HCT116 (cell line): Measurements from ENCODE around the gene KCND3. TPM values are rescaled to one million over a fixed set of nuclear protein-coding genes. Genes with fewer than 3 reads are reported as not detected.

ENCODE experiments used
- ATAC-seq: fragments of 200-7000 bp; cut with Tn5 transposase; 2 replicates; pipeline ENCODE4 v1.9.1; 2020; ENCODE audit warnings: mild to moderate bottlenecking, moderate library complexity
- BruUV-seq: library from RNA; stranded (reverse); fragments of 400-500 nt; replicated peaks from 2 replicates; lab custom pipeline; 2021; lab: Mats Ljungman, UMichigan
- CTCF ChIA-PET: fragments of 300-600 bp; sonication (Branson Sonifier 250); formaldehyde crosslinking; loops from one replicate; lab custom pipeline; 2021; ENCODE audit warnings: antibody characterized with exemption; lab: Charles Lee
- POLR2A ChIA-PET: fragments of 300-600, 350-600 bp; sonication (Branson Sonifier 250); formaldehyde crosslinking; loops from one replicate; lab custom pipeline; 2021; ENCODE audit warnings: antibody characterized with exemption; lab: Charles Lee
- RAD21 ChIA-PET, 2 experiments: fragments of 300-600 bp; sonication (Branson Sonifier 250); formaldehyde crosslinking; loops; one replicate each; lab custom pipeline; 2023; ENCODE audit warnings: low total read pairs in 2 of 2; ENCODE audit not compliant: uncharacterized antibody in 2 of 2, unreplicated experiment in 2 of 2, low non-redundant PET in 1 of 2; lab: Charles Lee
- DNase-seq: peaks from one replicate; pipeline ENCODE4 v3.0.0-alpha.2; 2010; ENCODE audit warnings: low read depth, low spot score
- H2AFZ ChIP-seq: fragments of 200-600 bp; shearing (Covaris generic), sonication (generic); 2 replicates; pipeline ENCODE4 v1.6.1; 2017; ENCODE audit warnings: low read depth, mixed run types, mixed read lengths, antibody characterized with exemption, low read length; ENCODE audit not compliant: poor library complexity, severe bottlenecking
- H3K27ac ChIP-seq: 2 replicates; pipeline ENCODE4 v1.5.1; 2012; ENCODE audit warnings: low read depth, low read length
- H3K27me3 ChIP-seq: fragments of 200-600 bp; sonication (generic); 2 replicates; pipeline ENCODE4 v1.6.1; 2016; ENCODE audit warnings: mixed run types, low read length, mixed read lengths; ENCODE audit not compliant: insufficient read depth
- H3K36me3 ChIP-seq, 2 experiments: fragments of 200-500 bp in 1 of 2; fragments of 200-600 bp in 1 of 2; sonication (Bioruptor generic) in 1 of 2; sonication (generic) in 1 of 2; 2 replicates each; pipeline versions ENCODE4 v1.5.1 to v1.6.1; 2014 to 2016; ENCODE audit warnings: low read length in 2 of 2, inconsistent platforms in 1 of 2, mixed read lengths in 1 of 2, mixed run types in 1 of 2; ENCODE audit not compliant: insufficient read depth in 2 of 2, control insufficient read depth in 1 of 2
- H3K4me1 ChIP-seq, 2 experiments: fragments of 200-600 bp in 1 of 2; sonication (generic) in 1 of 2; 2 replicates each; pipeline versions ENCODE4 v1.5.1 to v1.6.1; 2012 to 2017; ENCODE audit warnings: low read length in 2 of 2, inconsistent platforms in 1 of 2, mild to moderate bottlenecking in 1 of 2, mixed read lengths in 1 of 2, mixed run types in 1 of 2, moderate library complexity in 1 of 2; ENCODE audit not compliant: insufficient read depth in 2 of 2, control insufficient read depth in 1 of 2
- H3K4me2 ChIP-seq: fragments of 200-600 bp; sonication (generic); 2 replicates; pipeline ENCODE4 v1.6.1; 2017; ENCODE audit warnings: mixed run types, low read length, mixed read lengths
- H3K4me3 ChIP-seq, 2 experiments: fragments of 200-600 bp in 1 of 2; sonication (generic) in 1 of 2; replicated peaks in 1 of 2; 2 replicates each; pipeline ENCODE4 v1.5.1; 2011 to 2016; ENCODE audit warnings: low read length in 2 of 2, control low read depth in 1 of 2, low read depth in 1 of 2, mild to moderate bottlenecking in 1 of 2, mixed read lengths in 1 of 2, mixed run types in 1 of 2
- H3K79me2 ChIP-seq: fragments of 200-600 bp; sonication (generic); 2 replicates; pipeline ENCODE4 v1.6.1; 2017; ENCODE audit warnings: mild to moderate bottlenecking, mixed run types, low read length, moderate library complexity, mixed read lengths; ENCODE audit not compliant: insufficient read depth
- H3K9ac ChIP-seq: fragments of 200-600 bp; sonication (generic); 2 replicates; pipeline ENCODE4 v1.6.1; 2016; ENCODE audit warnings: low read length, mixed read lengths
- H3K9me2 ChIP-seq: fragments of 200-600 bp; sonication (generic), shearing (Covaris generic); 2 replicates; pipeline ENCODE4 v1.6.1; 2017; ENCODE audit warnings: mixed run types, mild to moderate bottlenecking, moderate library complexity; ENCODE audit not compliant: insufficient read depth
- H3K9me3 ChIP-seq, 2 experiments: fragments of 200-500 bp in 1 of 2; fragments of 200-600 bp in 1 of 2; sonication (Bioruptor generic) in 1 of 2; sonication (generic) in 1 of 2; 2 replicates each; pipeline ENCODE4 v1.6.1; 2014 to 2017; ENCODE audit warnings: low read length in 2 of 2, mixed read lengths in 2 of 2, inconsistent platforms in 1 of 2, low read depth in 1 of 2, mild to moderate bottlenecking in 1 of 2, mixed run types in 1 of 2, moderate library complexity in 1 of 2; ENCODE audit not compliant: control insufficient read depth in 1 of 2, insufficient read depth in 1 of 2
- H4K20me1 ChIP-seq: fragments of 200-600 bp; sonication (generic), shearing (Covaris generic); 2 replicates; pipeline ENCODE4 v1.6.1; 2017; ENCODE audit warnings: mixed run types, mild to moderate bottlenecking, moderate library complexity; ENCODE audit not compliant: insufficient read depth
- CEBPB ChIP-seq: IDR thresholded peaks from 2 replicates; pipeline ENCODE4 v1.6.1; 2012; ENCODE audit warnings: low read depth
- CTCF ChIP-seq, 3 experiments: fragments of 200-600 bp in 1 of 3; sonication (generic) in 1 of 3; IDR thresholded peaks in 2 of 3; conservative IDR thresholded peaks in 1 of 3; 2 replicates each; pipeline ENCODE4 v1.5.1; 2012 to 2017; ENCODE audit warnings: low read depth in 2 of 3, low read length in 2 of 3, antibody characterized with exemption in 1 of 3, borderline replicate concordance in 1 of 3, control low read depth in 1 of 3, mild to moderate bottlenecking in 1 of 3, mixed read lengths in 1 of 3, mixed run types in 1 of 3, moderate library complexity in 1 of 3; ENCODE audit not compliant: insufficient read depth in 1 of 3
- FOSL1 ChIP-seq: IDR thresholded peaks from 2 replicates; pipeline ENCODE4 v1.6.1; 2012; ENCODE audit warnings: low read depth
- JUND ChIP-seq: IDR thresholded peaks from 2 replicates; pipeline ENCODE4 v1.6.1; 2012
- RAD21 ChIP-seq: IDR thresholded peaks from 2 replicates; pipeline ENCODE4 v1.6.1; 2012; ENCODE audit warnings: low read depth, mild to moderate bottlenecking
- YY1 ChIP-seq: IDR thresholded peaks from 2 replicates; pipeline ENCODE4 v1.6.1; 2011; ENCODE audit warnings: low read length, low read depth, moderate library complexity, mild to moderate bottlenecking; ENCODE audit not compliant: insufficient replicate concordance; ENCODE audit errors: extremely low read depth
- intact Hi-C: fragments of 100-400 bp; cut with micrococcal nuclease; formaldehyde crosslinking; loops from 2 replicates; pipeline ENCODE4 v1.10.0; 2022
- total RNA-seq: library from RNA; stranded (reverse); gene quantifications from one replicate; pipeline ENCODE4 v1.2.1, GENCODE V29; 2021; ENCODE audit not compliant: unreplicated experiment

KCND3 gene
- total RNA-seq, 1 experiment from 2014 or later: 0.44 TPM

DNA sequence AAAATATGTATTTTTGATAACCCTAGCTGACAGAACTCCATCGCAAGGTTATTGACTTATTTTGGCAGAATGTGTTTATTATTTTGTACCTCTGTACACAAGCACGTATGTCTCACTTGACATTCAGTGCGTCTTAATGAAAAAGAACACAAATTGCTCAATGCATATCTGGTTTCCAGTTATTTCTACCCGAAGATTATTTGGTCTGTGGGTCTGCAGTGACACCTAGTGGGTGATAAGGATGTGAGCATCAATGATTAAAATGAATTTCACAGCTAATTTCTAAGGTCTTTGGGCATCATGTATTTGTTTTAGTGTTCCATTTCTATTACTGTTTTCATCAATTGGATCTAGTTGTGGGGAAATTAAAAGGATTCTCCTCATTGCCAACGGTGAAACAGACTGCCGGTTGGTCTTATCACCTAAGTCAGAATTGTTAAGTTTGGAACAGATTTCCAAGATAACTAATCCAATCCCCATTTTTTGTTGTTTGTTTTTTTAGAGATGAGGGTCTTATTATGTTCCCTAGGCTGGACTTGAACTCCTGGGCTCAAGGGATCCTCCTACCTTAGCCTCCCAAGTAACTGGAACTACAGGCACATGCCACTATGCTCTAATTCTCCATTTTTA is 219.8 kb downstream of the KCND3 start:
- Histone ChIP-seq H3K4me2 (no peak overlapping the region), H3K4me3 (no peak overlapping the region), H3K9me2 (no peaks in the 10 kb centered on the region), H3K36me3 (peaks cover 6 to 19% of the 10 kb centered on the region in 2 experiments; a peak in 3 of 4 replicates), H3K9ac (no peak overlapping the region), H3K4me1 (no peaks in the 10 kb centered on the region), H3K27ac (no peak overlapping the region), H4K20me1 (no peaks in the 10 kb centered on the region)
- ATAC-seq (peak; percentile 64), DNase-seq (peak; percentile 48)
- ChIA-PET RAD21 (interaction anchor here (0.7 to 1.5 kb wide), 3 partner anchors 10 to 261 kb away, joined by 3 to 5 read pairs (median 4); no protein-coding TSS in a partner anchor), POLR2A (no interaction called here)
- intact Hi-C loops: loop anchor here (1.0 to 10.0 kb wide), 4 partner anchors 54 to 545 kb away; partner anchors contain the start of gene CHI3L2
- TF ChIP-seq YY1 (no peak), FOSL1 (no peak), CEBPB (peak; percentile 66), RAD21 (peak; percentile 84), JUND (no peak), CTCF (IDR thresholded peaks at IDR 0.05 in 2 of 3, conservative IDR thresholded peaks at IDR 0.05 in 1 of 3; ENCODE audit: borderline replicate concordance in 1 of 3, insufficient read depth in 1 of 3, low read depth in 2 of 3, low read length in 2 of 3) (peak; percentile 67 to 90 (median 72))
- TF ChIP-seq, all 23 proteins: peak for 3
- no TSS peak for BruUV-seq
- 0 out of 2 replicates have a peak, but pooled peaks cover 3% of the 10 kb centered on the region for H3K79me2 ChIP-seq
- CTCF ChIA-PET: interaction anchor here (0.8 to 5.1 kb wide), 11 partner anchors 9 to 567 kb away, joined by 3 to 41 read pairs (median 4); no protein-coding TSS in a partner anchor
- H2AFZ ChIP-seq: no peak overlapping the region
- H3K9me3 ChIP-seq: no peaks in the 10 kb centered on the region
- H3K27me3 ChIP-seq: no peaks in the 10 kb centered on the region
